ENCODE data around the gene KRTAP10-10.
A peak's percentile ranks its signal among the peaks of the same experiment; 100 is the strongest.
"Not testable (repeated sequence)": the region's sequence is repeated elsewhere in the genome, so short reads cannot be mapped to it uniquely, and the experiment has no call there.

The KRTAP10-10 gene

GRCh38 chr21:44637018-44637850 is at the start of gene KRTAP10-10:
Gene KRTAP10-10 (plus strand): TSS chr21:44637356. CDS start chr21:44637418, 62 bp downstream.
- DNase-seq (ENCODE audit: low spot score), result no peak

- no peak for DNase-seq (ENCODE audit: low spot score)
These were observed 48.1 kb upstream of the KRTAP10-10 start for GRCh38 chr21:44589094-44589493.

GRCh38 chr21:44589586-44590305 is 47.4 kb upstream of the KRTAP10-10 start:
- no peak for DNase-seq (ENCODE audit: low spot score)

GRCh38 chr21:44590311-44590721 is 46.8 kb upstream of the KRTAP10-10 start:
- DNase-seq (ENCODE audit: low spot score), result no peak

- not testable (repeated sequence) for DNase-seq (ENCODE audit: low spot score)
These were observed 46.0 kb upstream of the KRTAP10-10 start for GRCh38 chr21:44590897-44591800.

GRCh38 chr21:44591801-44592130 is 45.4 kb upstream of the KRTAP10-10 start:
- not testable (repeated sequence) for DNase-seq (ENCODE audit: low spot score)

- no peak for DNase-seq (ENCODE audit: low spot score)
These were observed 44.5 kb upstream of the KRTAP10-10 start, which contains the start of gene KRTAP10-6 for GRCh38 chr21:44592446-44593311. Gene KRTAP10-6 (minus strand): TSS chr21:44592505. CDS start chr21:44592484, 21 bp downstream.

- DNase-seq (ENCODE audit: low spot score), result peak; percentile 35
These were observed 43.4 kb upstream of the KRTAP10-10 start for GRCh38 chr21:44593598-44594405.

GRCh38 chr21:44594406-44594916 is 42.7 kb upstream of the KRTAP10-10 start:
- no peak for DNase-seq (ENCODE audit: low spot score)

GRCh38 chr21:44595524-44595923 is 41.6 kb upstream of the KRTAP10-10 start:
- DNase-seq (ENCODE audit: low spot score), result no peak

- no peak for DNase-seq (ENCODE audit: low spot score)
These were observed 41.0 kb upstream of the KRTAP10-10 start for GRCh38 chr21:44596068-44596725.

GRCh38 chr21:44598061-44598460 is 39.1 kb upstream of the KRTAP10-10 start:
- no peak for DNase-seq (ENCODE audit: low spot score)

GRCh38 chr21:44599264-44600029 is 37.7 kb upstream of the KRTAP10-10 start:
- DNase-seq (ENCODE audit: low spot score), result no peak

- DNase-seq (ENCODE audit: low spot score), result not testable (repeated sequence)
These were observed 36.8 kb upstream of the KRTAP10-10 start, which contains the start of gene KRTAP10-7 for GRCh38 chr21:44600118-44600978. Gene KRTAP10-7 (plus strand): TSS chr21:44600597. CDS start chr21:44600622, 25 bp downstream.

- DNase-seq (ENCODE audit: low spot score), result not testable (repeated sequence)
These were observed 36.1 kb upstream of the KRTAP10-10 start for GRCh38 chr21:44601091-44601490.

GRCh38 chr21:44601596-44602462 is 35.3 kb upstream of the KRTAP10-10 start:
- no peak for DNase-seq (ENCODE audit: low spot score)

GRCh38 chr21:44602463-44602850 is 34.7 kb upstream of the KRTAP10-10 start:
- DNase-seq (ENCODE audit: low spot score), result no peak
